ENCODE results near the gene TUBA1A. TPM values are rescaled to one million over a fixed set of nuclear protein-coding genes. Genes with fewer than 3 reads are reported as not detected.

TUBA1A gene
- total RNA-seq: 343 to 347 TPM (median 343 TPM) in 3 replicates

DNA sequence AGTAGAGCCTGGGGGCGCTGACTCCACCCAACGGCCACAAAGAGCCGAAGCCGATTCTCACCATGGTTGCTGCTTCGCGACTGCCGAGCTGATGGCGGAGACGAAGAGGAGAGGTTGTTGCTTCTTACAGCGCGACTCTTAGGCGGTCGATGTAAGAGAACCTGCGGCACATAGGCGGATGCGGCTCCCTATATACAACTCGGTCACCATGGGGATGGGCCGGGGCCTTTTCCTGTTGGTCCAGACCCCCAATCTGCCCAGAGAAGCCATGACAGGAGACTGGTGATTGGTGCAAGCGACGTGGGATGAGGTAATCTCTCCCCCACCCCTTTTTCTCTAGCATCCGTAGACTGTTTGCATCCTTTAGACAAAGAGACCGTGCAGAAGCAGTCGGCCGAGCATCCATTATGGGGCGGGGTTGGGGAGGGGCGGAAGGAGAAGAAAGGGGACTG is at the start of gene TUBA1A:
Gene TUBA1A (minus strand): TSS at position 165 of the 452 bp plus-strand sequence. CDS start 101 bp downstream, at position 64.
- peak within 1 kb of the TSS; percentile 97 for H3K4me3 Mint-ChIP-seq
- H3K9me3 Mint-ChIP-seq: no peaks in the 10 kb centered on the region
- no peak for TF ChIP-seq CTCF (IDR thresholded peaks at IDR 0.05; ENCODE audit: unreplicated experiment)
- peak within 1 kb of the TSS; percentile 98 for H3K27ac Mint-ChIP-seq
- peaks cover 2% of the 10 kb centered on the region for H3K27me3 Mint-ChIP-seq (ENCODE audit: low read depth)
- peaks cover 21% of the 10 kb centered on the region for H3K36me3 Mint-ChIP-seq
- peak; percentile 88 to 89 for DNase-seq (ENCODE audit: low spot score in 2 of 2, unreplicated experiment in 2 of 2)
- peaks cover 10% of the 10 kb centered on the region for H3K4me1 Mint-ChIP-seq

GRCh38 chr12:49236423-49236822 is 47.5 kb upstream of the TUBA1A start:
- no peaks in the 10 kb centered on the region for H3K27me3 Mint-ChIP-seq (ENCODE audit: low read depth)
- DNase-seq (ENCODE audit: low spot score in 2 of 2, unreplicated experiment in 2 of 2): no peak
- peaks cover 22% of the 10 kb centered on the region for H3K4me1 Mint-ChIP-seq
- no peak for TF ChIP-seq CTCF (IDR thresholded peaks at IDR 0.05; ENCODE audit: unreplicated experiment)
- no peak overlapping the region for H3K4me3 Mint-ChIP-seq
- H3K27ac Mint-ChIP-seq: no peak overlapping the region
- H3K9me3 Mint-ChIP-seq: no peaks in the 10 kb centered on the region
- H3K36me3 Mint-ChIP-seq: no peaks in the 10 kb centered on the region

DNA sequence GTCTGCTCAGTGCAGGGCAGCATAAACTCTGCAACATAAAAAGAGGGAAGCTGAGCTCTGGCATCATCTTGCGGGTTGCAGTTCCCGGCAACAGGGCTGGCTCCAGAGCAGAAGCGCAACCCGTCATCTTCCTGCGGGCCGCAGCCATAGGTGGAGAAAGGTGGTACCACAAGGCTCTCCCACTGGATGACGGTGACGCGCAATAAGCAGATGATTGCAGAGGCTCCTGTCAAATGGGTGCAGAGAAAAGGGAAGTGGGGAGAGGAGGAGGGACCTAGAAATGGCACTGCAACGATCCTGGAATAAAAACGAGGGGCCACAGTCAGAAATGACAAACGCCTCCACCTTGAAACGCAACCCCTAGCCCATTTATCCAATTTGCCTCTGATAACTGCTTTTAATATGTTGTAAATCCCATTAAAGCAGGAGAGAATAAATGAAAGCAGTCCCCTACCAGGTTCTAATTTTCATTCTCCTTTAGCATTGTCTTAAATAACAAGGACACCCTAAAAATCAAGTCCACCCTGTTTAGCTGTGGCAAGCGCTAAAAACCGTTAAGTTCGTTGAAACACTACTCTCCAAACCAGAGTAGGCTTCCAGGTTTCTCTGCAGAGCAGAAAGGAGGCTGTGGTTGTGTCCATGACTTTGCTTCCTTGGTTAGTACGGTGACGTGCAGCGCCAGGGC is 45.1 kb upstream of the TUBA1A start:
- H3K4me3 Mint-ChIP-seq: peak overlapping the region; percentile 52
- H3K27ac Mint-ChIP-seq: peak overlapping the region; percentile 93
- no peaks in the 10 kb centered on the region for H3K27me3 Mint-ChIP-seq (ENCODE audit: low read depth)
- H3K36me3 Mint-ChIP-seq: no peaks in the 10 kb centered on the region
- TF ChIP-seq CTCF (IDR thresholded peaks at IDR 0.05; ENCODE audit: unreplicated experiment): no peak
- peaks cover 24% of the 10 kb centered on the region for H3K4me1 Mint-ChIP-seq
- no peak for DNase-seq (ENCODE audit: low spot score in 2 of 2, unreplicated experiment in 2 of 2)
- H3K9me3 Mint-ChIP-seq: no peaks in the 10 kb centered on the region

GRCh38 chr12:49232940-49233841 is 44.3 kb upstream of the TUBA1A start:
- DNase-seq (ENCODE audit: low spot score in 2 of 2, unreplicated experiment in 2 of 2): peak; percentile 26 to 66
- Mint-ChIP-seq H3K36me3 (no peaks in the 10 kb centered on the region), H3K4me3 (peak overlapping the region; percentile 52), H3K27me3 (ENCODE audit: low read depth) (no peaks in the 10 kb centered on the region), H3K4me1 (peaks cover 26% of the 10 kb centered on the region), H3K27ac (peak overlapping the region; percentile 93), H3K9me3 (no peaks in the 10 kb centered on the region)
- TF ChIP-seq CTCF (IDR thresholded peaks at IDR 0.05; ENCODE audit: unreplicated experiment): no peak

DNA sequence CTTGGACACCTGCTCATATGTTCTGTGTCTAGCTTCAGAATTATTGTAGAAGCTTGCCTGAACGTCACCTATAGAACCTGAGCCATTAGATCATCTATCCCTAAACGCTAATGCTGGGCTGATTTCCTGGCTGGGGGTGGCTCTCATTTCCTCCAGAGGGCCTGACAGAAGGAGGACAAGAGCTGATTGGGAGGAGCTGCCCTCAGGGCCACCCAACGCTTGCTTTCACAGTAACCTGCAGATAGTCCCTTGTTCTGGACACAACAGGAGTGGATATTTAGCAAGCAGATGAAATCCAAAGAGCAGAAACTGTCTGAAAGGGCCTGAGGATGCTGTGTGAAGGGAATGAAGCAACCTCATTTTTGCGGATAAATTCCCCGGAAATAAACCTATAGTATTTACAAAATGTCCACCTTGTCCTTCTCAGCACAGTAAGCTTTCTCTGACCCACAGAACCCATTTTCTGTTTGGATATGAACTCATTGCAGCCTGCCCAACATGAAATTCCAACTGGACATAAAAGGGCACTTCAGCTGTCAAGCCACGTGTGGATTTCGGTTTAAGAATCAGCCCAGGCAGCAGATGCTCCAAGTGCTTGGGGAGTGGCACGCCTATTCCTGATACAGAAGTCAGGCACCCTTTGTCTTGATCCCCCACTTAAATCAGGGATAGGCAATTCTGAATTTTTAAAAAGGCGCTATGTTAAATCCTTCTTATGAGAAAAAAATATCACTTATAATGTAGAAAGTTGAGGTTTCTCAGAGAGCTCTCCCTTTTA is 43.2 kb upstream of the TUBA1A start:
- no peak for DNase-seq (ENCODE audit: low spot score in 2 of 2, unreplicated experiment in 2 of 2)
- Mint-ChIP-seq H3K27ac (peak overlapping the region; percentile 93), H3K4me1 (peaks cover 31% of the 10 kb centered on the region), H3K36me3 (no peaks in the 10 kb centered on the region), H3K27me3 (ENCODE audit: low read depth) (no peaks in the 10 kb centered on the region), H3K9me3 (no peaks in the 10 kb centered on the region), H3K4me3 (no peak overlapping the region)
- TF ChIP-seq CTCF (IDR thresholded peaks at IDR 0.05; ENCODE audit: unreplicated experiment): no peak
